Measurements from ENCODE around the gene FRMD4A. TPM values are rescaled to one million over a fixed set of nuclear protein-coding genes. Genes with fewer than 3 reads are reported as not detected.

The FRMD4A gene
- total RNA-seq, 1 donor from 2014 or later, result 28.2 TPM

DNA sequence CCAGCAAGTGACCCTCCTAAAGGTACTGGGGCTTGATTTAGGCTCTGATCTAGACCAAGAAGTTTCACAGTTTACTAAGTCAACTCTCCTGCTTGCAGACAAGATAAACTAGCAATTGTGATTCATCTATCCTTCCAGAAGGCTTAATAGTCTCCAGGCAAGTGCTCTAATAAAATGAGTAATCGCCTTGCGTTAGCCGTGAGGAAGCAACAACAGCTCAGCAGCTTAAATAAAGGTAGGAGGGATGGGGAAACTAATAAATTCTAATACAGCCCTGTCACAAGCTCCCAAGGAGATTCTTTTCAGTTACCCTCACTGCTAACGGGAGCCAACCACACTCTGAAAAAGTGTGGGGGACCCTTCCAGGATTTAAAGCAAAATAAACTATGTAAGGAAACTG is 48.4 kb downstream of the FRMD4A start:
- TF ChIP-seq, protein P1, sequence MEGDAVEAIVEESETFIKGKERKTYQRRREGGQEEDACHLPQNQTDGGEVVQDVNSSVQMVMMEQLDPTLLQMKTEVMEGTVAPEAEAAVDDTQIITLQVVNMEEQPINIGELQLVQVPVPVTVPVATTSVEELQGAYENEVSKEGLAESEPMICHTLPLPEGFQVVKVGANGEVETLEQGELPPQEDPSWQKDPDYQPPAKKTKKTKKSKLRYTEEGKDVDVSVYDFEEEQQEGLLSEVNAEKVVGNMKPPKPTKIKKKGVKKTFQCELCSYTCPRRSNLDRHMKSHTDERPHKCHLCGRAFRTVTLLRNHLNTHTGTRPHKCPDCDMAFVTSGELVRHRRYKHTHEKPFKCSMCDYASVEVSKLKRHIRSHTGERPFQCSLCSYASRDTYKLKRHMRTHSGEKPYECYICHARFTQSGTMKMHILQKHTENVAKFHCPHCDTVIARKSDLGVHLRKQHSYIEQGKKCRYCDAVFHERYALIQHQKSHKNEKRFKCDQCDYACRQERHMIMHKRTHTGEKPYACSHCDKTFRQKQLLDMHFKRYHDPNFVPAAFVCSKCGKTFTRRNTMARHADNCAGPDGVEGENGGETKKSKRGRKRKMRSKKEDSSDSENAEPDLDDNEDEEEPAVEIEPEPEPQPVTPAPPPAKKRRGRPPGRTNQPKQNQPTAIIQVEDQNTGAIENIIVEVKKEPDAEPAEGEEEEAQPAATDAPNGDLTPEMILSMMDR (IDR thresholded peaks at IDR 0.05; ENCODE audit: insufficient read depth, low read length, poor library complexity, severe bottlenecking), result no peak
- H3K4me3 ChIP-seq (ENCODE audit: low read depth, low read length), result no peak overlapping the region
- H3K27me3 ChIP-seq (ENCODE audit: control insufficient read depth, insufficient read depth, low read length), result no peaks in the 10 kb centered on the region
- DNase-seq (ENCODE audit: low read depth), result peak; percentile 23
- H3K36me3 ChIP-seq (ENCODE audit: control insufficient read depth, insufficient read depth, low read length), result no peaks in the 10 kb centered on the region

DNA sequence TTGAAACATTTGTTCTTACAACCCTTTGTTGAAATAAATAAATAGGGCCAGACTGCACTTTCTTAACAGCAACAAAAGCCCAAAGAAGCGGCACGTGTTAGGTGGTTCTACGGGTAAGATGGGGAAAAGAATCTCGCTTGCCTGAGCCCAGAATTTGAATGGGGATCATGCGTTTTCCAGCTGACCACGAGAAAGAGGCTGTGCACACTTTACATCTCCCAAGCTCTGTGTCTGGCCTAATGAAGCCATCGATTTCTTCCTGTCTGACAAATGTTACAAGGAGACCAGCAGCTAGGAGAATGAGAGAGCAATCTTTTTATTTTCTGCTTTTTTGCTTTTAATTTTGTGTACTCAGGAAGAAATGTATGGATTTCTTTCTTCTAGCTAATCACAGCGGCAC is 52.2 kb downstream of the FRMD4A start:
- DNase-seq (ENCODE audit: low read depth), result no peak
- Histone ChIP-seq H3K36me3 (ENCODE audit: control insufficient read depth, insufficient read depth, low read length) (no peaks in the 10 kb centered on the region), H3K27me3 (ENCODE audit: control insufficient read depth, insufficient read depth, low read length) (no peaks in the 10 kb centered on the region), H3K4me3 (ENCODE audit: low read depth, low read length) (no peak overlapping the region)
- TF ChIP-seq, protein P1 (IDR thresholded peaks at IDR 0.05; ENCODE audit: insufficient read depth, low read length, poor library complexity, severe bottlenecking), result no peak

DNA sequence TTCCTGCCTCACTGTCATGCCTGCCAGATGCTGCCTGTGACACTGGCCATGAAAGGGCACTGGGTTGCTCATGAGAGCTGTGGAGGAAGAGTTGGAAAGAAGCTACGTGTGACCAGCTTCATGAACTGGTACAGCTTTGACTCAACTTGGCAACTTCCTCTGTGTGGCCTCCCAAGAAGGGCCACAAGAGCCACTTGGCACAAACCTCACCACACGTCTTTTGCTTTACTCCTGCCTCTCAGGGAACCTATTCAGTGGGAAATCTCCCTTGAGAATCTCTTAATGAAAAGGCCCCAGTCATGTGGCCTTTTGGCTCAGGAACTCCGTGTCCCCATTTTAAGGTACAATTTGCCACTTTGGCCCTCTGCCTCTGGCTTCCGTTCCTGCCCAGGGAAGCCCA is 54.5 kb downstream of the FRMD4A start:
- no peak for DNase-seq (ENCODE audit: low read depth)
- TF ChIP-seq, protein P1 (IDR thresholded peaks at IDR 0.05; ENCODE audit: insufficient read depth, low read length, poor library complexity, severe bottlenecking), result no peak

DNA sequence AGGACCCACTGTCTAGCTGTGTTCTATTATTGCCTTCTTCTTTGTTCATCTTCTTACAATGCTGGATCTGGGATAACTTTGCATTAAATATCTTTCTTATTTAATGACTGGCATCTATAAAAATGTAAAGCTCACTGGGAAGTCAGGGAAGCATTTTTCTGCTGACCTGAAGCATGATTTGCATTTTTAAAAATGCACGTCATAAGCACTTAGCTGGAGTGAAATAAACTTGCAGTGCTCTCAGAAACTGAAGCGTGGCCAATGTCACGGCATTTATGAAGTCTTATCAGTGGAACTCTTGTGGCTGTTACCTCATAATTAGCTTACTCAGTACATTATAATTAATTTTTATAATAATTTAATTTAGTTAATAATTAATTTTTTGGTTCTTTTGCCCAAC is 59.1 kb downstream of the FRMD4A start:
- DNase-seq (ENCODE audit: low read depth), result no peak
- Histone ChIP-seq H3K36me3 (ENCODE audit: control insufficient read depth, insufficient read depth, low read length) (no peaks in the 10 kb centered on the region), H3K27me3 (ENCODE audit: control insufficient read depth, insufficient read depth, low read length) (no peaks in the 10 kb centered on the region), H3K4me3 (ENCODE audit: low read depth, low read length) (no peak overlapping the region)
- TF ChIP-seq, protein P1 (IDR thresholded peaks at IDR 0.05; ENCODE audit: insufficient read depth, low read length, poor library complexity, severe bottlenecking), result no peak

More for the DNA sequence above, 54.5 kb downstream of the FRMD4A start:
- Histone ChIP-seq H3K36me3 (ENCODE audit: control insufficient read depth, insufficient read depth, low read length) (no peaks in the 10 kb centered on the region), H3K4me3 (ENCODE audit: low read depth, low read length) (no peak overlapping the region), H3K27me3 (ENCODE audit: control insufficient read depth, insufficient read depth, low read length) (no peaks in the 10 kb centered on the region)

DNA sequence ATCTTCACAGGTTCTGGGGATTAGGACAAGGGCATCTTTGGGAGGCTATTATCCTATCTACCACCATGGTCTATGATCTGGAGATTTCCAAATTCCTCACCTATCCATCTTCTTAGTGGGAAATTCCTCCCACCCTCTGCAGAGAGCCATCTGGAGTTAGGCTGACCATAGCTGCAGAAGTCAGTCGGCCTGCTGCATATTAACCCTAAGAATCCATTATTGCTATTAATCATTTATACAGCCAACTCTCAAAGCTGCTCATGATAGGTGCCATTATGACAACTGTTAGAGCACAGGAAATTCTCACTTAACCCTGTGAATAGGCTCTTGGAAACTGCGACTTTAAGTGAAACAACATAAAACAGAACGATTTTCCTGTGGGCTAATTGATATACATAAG is 60.4 kb downstream of the FRMD4A start:
- no peak for DNase-seq (ENCODE audit: low read depth)
- Histone ChIP-seq H3K27me3 (ENCODE audit: control insufficient read depth, insufficient read depth, low read length) (no peaks in the 10 kb centered on the region), H3K4me3 (ENCODE audit: low read depth, low read length) (no peak overlapping the region), H3K36me3 (ENCODE audit: control insufficient read depth, insufficient read depth, low read length) (no peaks in the 10 kb centered on the region)
- TF ChIP-seq, protein P1 (IDR thresholded peaks at IDR 0.05; ENCODE audit: insufficient read depth, low read length, poor library complexity, severe bottlenecking), result no peak

DNA sequence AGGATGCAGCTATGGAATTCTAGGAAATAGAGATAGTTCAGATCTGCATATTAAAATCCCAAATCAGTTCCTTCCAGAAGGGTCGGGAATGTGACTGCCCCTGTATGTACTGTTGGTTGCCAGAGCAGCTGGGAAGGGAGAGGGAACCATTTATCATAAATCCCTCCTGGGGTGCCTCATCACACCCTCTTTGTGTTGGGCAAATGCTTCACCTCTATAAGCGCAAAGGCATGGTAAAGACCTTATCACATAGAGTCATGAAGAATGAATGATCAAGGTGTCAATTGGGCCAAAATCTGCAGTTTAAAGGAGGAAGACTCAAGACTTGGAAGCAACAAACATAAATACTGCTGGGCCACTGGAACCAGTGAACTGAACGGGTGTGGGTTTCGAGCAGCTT is 65.0 kb downstream of the FRMD4A start:
- Histone ChIP-seq H3K4me3 (ENCODE audit: low read depth, low read length) (no peak overlapping the region), H3K36me3 (ENCODE audit: control insufficient read depth, insufficient read depth, low read length) (no peaks in the 10 kb centered on the region), H3K27me3 (ENCODE audit: control insufficient read depth, insufficient read depth, low read length) (peaks cover 3% of the 10 kb centered on the region)
- TF ChIP-seq, protein P1 (IDR thresholded peaks at IDR 0.05; ENCODE audit: insufficient read depth, low read length, poor library complexity, severe bottlenecking), result no peak
- DNase-seq (ENCODE audit: low read depth), result no peak
